Endothelial cell (in vitro differentiated cells): ENCODE measurements around the gene CTDP1. TPM values are rescaled to one million over a fixed set of nuclear protein-coding genes. Genes with fewer than 3 reads are reported as not detected.

ENCODE experiments used
- DNase-seq: peaks from one replicate; pipeline ENCODE4 v3.0.0; 2021; ENCODE audit warnings: low spot score
- H3K27ac Mint-ChIP-seq: one replicate; pipeline ENCODE4 v1.8.0; 2021; ENCODE audit warnings: mixed read lengths, inconsistent platforms; ENCODE audit not compliant: unreplicated experiment
- H3K27me3 Mint-ChIP-seq: one replicate; pipeline ENCODE4 v1.8.0; 2021; ENCODE audit warnings: mild to moderate bottlenecking, moderate library complexity, mixed read lengths, inconsistent platforms; ENCODE audit not compliant: unreplicated experiment
- H3K36me3 Mint-ChIP-seq: one replicate; pipeline ENCODE4 v1.8.0; 2021; ENCODE audit warnings: mild to moderate bottlenecking, low read depth, mixed read lengths, inconsistent platforms; ENCODE audit not compliant: unreplicated experiment
- H3K4me1 Mint-ChIP-seq: one replicate; pipeline ENCODE4 v1.8.0; 2021; ENCODE audit warnings: mild to moderate bottlenecking, mixed read lengths, inconsistent platforms; ENCODE audit not compliant: unreplicated experiment
- H3K4me3 Mint-ChIP-seq: one replicate; pipeline ENCODE4 v1.8.0; 2021; ENCODE audit warnings: mild to moderate bottlenecking, mixed read lengths, inconsistent platforms; ENCODE audit not compliant: unreplicated experiment
- H3K9me3 Mint-ChIP-seq: one replicate; pipeline ENCODE4 v1.8.0; 2021; ENCODE audit warnings: mixed read lengths, inconsistent platforms; ENCODE audit not compliant: unreplicated experiment
- CTCF ChIP-seq: fragments of 200-600 bp; sonication (generic); IDR thresholded peaks from one replicate; pipeline ENCODE4 v1.5.0; 2021; ENCODE audit warnings: antibody characterized with exemption; ENCODE audit not compliant: unreplicated experiment
- total RNA-seq: library from RNA; stranded (reverse); fragmentation: NEBNext Ultra II Directional; extraction: Animal tissue kit (Norgen Biotek cat#: 25700); gene quantifications from one replicate; pipeline ENCODE4 v1.2.1, GENCODE V29; 2021; ENCODE audit not compliant: unreplicated experiment

The CTDP1 gene
- total RNA-seq, 1 donor from 2014 or later, result 34.2 TPM

- DNase-seq, result no peak
- Mint-ChIP-seq H3K27ac (no peak overlapping the region), H3K9me3 (no peaks in the 10 kb centered on the region), H3K4me1 (no peaks in the 10 kb centered on the region), H3K36me3 (peaks cover 43% of the 10 kb centered on the region), H3K27me3 (peaks cover 9% of the 10 kb centered on the region), H3K4me3 (no peak overlapping the region)
- no peak for TF ChIP-seq CTCF
These were observed 19.2 kb downstream of the CTDP1 start for GRCh38 chr18:79698668-79699335.

- no peak for DNase-seq
- peaks cover 9% of the 10 kb centered on the region for H3K27me3 Mint-ChIP-seq
- TF ChIP-seq CTCF, result no peak
- H3K4me3 Mint-ChIP-seq, result no peak overlapping the region
- no peaks in the 10 kb centered on the region for H3K9me3 Mint-ChIP-seq
- H3K27ac Mint-ChIP-seq, result no peak overlapping the region
- no peaks in the 10 kb centered on the region for H3K4me1 Mint-ChIP-seq
- peaks cover 45% of the 10 kb centered on the region for H3K36me3 Mint-ChIP-seq
These were observed 20.1 kb downstream of the CTDP1 start for GRCh38 chr18:79699653-79700052.

GRCh38 chr18:79702906-79703305 is 23.3 kb downstream of the CTDP1 start:
- Mint-ChIP-seq H3K27ac (no peak overlapping the region), H3K4me1 (no peaks in the 10 kb centered on the region), H3K36me3 (peaks cover 58% of the 10 kb centered on the region), H3K27me3 (peaks cover 7% of the 10 kb centered on the region), H3K9me3 (no peaks in the 10 kb centered on the region), H3K4me3 (no peak overlapping the region)
- TF ChIP-seq CTCF, result no peak
- DNase-seq, result no peak

GRCh38 chr18:79704631-79705030 is 25.0 kb downstream of the CTDP1 start:
- no peak overlapping the region for H3K27ac Mint-ChIP-seq
- H3K9me3 Mint-ChIP-seq, result no peaks in the 10 kb centered on the region
- no peak for TF ChIP-seq CTCF
- no peaks in the 10 kb centered on the region for H3K4me1 Mint-ChIP-seq
- peaks cover 7% of the 10 kb centered on the region for H3K27me3 Mint-ChIP-seq
- no peak for DNase-seq
- H3K36me3 Mint-ChIP-seq, result peaks cover 54% of the 10 kb centered on the region
- no peak overlapping the region for H3K4me3 Mint-ChIP-seq

GRCh38 chr18:79705272-79705671 is 25.7 kb downstream of the CTDP1 start:
- Mint-ChIP-seq H3K9me3 (no peaks in the 10 kb centered on the region), H3K27me3 (peaks cover 7% of the 10 kb centered on the region), H3K4me3 (no peak overlapping the region), H3K27ac (no peak overlapping the region), H3K36me3 (peaks cover 48% of the 10 kb centered on the region), H3K4me1 (no peaks in the 10 kb centered on the region)
- no peak for DNase-seq
- TF ChIP-seq CTCF, result no peak
